Central memory CD8-positive, alpha-beta T cell (primary cell): ENCODE data around the gene RBM44.
A peak's percentile ranks its signal among the peaks of the same experiment; 100 is the strongest.
"Not testable (repeated sequence)": the region's sequence is repeated elsewhere in the genome, so short reads cannot be mapped to it uniquely, and the experiment has no call there.

Source experiments
- ATAC-seq: fragments of 150-1000 bp; cut with Tn5 transposase; replicated peaks from 2 replicates; pipeline ENCODE4 v1.10.0; 2022; ENCODE audit warnings: mild to moderate bottlenecking, moderate FRiP score, moderate number of reproducible peaks; ENCODE audit not compliant: poor library complexity, severe bottlenecking; ENCODE audit errors: extremely low read depth
- DNase-seq, 2 donors: peaks; one replicate each; pipeline ENCODE4 v3.0.0; 2021; ENCODE audit warnings: low spot score in 2 of 2
- H3K27ac Mint-ChIP-seq: one replicate; pipeline ENCODE4 v1.8.0; 2022; ENCODE audit warnings: low read depth, mild to moderate bottlenecking, moderate library complexity, mixed read lengths
- H3K27me3 Mint-ChIP-seq: one replicate; pipeline ENCODE4 v1.8.0; 2022; ENCODE audit warnings: mixed read lengths
- H3K36me3 Mint-ChIP-seq: one replicate; pipeline ENCODE4 v1.8.0; 2022; ENCODE audit warnings: mild to moderate bottlenecking, moderate library complexity, mixed read lengths; ENCODE audit not compliant: insufficient read depth
- H3K4me1 Mint-ChIP-seq: one replicate; pipeline ENCODE4 v1.8.0; 2022; ENCODE audit warnings: mixed read lengths
- H3K4me3 Mint-ChIP-seq: one replicate; pipeline ENCODE4 v1.8.0; 2022; ENCODE audit warnings: mild to moderate bottlenecking, moderate library complexity, mixed read lengths
- H3K9me3 Mint-ChIP-seq: one replicate; pipeline ENCODE4 v1.8.0; 2022; ENCODE audit warnings: mixed read lengths

Gene RBM44

DNA sequence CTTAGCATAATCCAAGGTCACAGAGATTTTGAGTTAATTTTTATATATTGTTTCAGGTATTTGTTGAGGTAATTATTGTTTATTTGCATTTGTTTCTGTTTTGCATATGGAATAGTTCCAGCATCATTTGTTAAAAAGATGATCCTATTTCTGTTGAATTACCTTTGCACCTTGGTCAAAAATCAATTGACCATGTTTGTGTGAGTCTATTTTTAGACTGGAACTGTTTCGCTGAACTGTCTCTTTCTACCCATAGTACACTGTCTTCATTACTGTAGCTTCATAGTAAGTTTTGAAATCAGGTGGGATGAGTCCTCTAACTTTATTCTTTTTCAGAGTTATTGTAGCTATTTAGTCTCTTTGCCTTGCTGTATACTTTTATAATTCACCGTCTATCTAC lies 31.9 kb downstream of the RBM44 start:
- H3K27ac Mint-ChIP-seq = no peak overlapping the region
- H3K27me3 Mint-ChIP-seq = no peaks in the 10 kb centered on the region
- H3K4me3 Mint-ChIP-seq = no peak overlapping the region
- DNase-seq (no peak), ATAC-seq (no peak)
- no peaks in the 10 kb centered on the region for H3K4me1 Mint-ChIP-seq
- H3K36me3 Mint-ChIP-seq = peaks cover 2% of the 10 kb centered on the region
- no peaks in the 10 kb centered on the region for H3K9me3 Mint-ChIP-seq

DNA sequence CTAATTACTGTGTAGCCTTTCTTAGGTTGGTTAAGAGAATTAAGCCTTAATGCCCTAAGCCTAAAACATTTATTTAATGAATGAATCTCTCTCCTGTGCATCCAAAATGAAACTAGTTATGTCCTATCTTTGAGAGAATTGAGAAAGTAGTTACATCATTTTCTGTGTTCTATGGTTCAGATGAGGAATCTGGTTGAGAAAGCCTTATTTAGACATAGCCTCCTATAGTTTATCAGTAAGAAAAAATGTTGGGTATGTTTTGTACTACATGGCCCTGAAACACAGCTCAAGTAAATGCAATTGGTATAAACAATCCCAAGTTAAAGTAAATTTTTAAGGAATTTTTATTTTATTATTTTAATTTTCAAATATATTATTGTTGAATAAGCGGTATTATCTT lies 35.0 kb downstream of the RBM44 start:
- H3K27me3 Mint-ChIP-seq = no peaks in the 10 kb centered on the region
- ATAC-seq = no peak
- H3K4me3 Mint-ChIP-seq = no peak overlapping the region
- no peak overlapping the region for H3K27ac Mint-ChIP-seq
- H3K36me3 Mint-ChIP-seq = peaks cover 4% of the 10 kb centered on the region
- H3K4me1 Mint-ChIP-seq = no peaks in the 10 kb centered on the region
- no peak for DNase-seq
- no peaks in the 10 kb centered on the region for H3K9me3 Mint-ChIP-seq

DNA sequence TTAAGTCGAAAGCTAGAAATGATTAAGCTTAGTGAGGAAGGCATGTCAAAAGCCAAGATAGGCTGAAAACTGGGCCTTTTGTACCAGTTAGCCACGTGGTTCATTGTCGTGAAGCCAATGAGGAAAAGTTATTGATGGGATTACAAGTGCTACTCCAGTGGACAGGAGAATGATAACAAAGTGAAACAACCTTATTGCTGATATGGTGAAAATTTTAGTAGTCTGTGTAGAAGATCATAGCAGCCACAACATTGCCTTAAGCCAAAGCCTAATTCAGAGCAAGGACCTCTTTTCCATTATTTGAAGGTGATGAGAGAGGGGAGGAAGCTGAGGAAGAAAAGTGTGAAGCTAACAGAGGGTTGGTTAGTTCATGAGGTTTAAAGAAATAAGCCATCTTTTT lies 36.8 kb downstream of the RBM44 start:
- Mint-ChIP-seq H3K27ac (no peak overlapping the region), H3K9me3 (no peaks in the 10 kb centered on the region), H3K4me1 (no peaks in the 10 kb centered on the region), H3K27me3 (no peaks in the 10 kb centered on the region), H3K4me3 (no peak overlapping the region), H3K36me3 (peaks cover 4% of the 10 kb centered on the region)
- DNase-seq (no peak), ATAC-seq (no peak)

DNA sequence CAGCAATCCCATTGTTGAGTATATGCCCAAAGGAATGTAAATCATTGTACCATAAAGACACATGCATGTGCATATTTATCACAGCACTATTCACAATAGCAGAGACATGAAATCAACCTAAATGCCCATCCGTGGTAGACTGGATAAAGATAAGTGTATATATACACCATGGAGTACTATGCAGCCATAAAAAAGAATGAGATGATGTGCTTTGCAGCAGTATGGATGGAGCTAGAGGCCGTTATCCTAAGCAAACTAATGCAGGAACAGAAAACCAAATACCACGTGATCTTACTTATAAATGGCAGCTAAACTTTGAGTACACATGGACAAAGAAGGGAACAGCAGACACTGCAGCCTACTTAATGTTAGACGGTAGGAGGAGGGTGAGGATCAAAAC lies 42.5 kb downstream of the RBM44 start:
- ATAC-seq = no peak
- no peaks in the 10 kb centered on the region for H3K9me3 Mint-ChIP-seq
- H3K36me3 Mint-ChIP-seq = peaks cover 4% of the 10 kb centered on the region
- H3K4me3 Mint-ChIP-seq = no peak overlapping the region
- H3K4me1 Mint-ChIP-seq = no peaks in the 10 kb centered on the region
- DNase-seq = no peak
- H3K27me3 Mint-ChIP-seq = no peaks in the 10 kb centered on the region
- no peak overlapping the region for H3K27ac Mint-ChIP-seq

DNA sequence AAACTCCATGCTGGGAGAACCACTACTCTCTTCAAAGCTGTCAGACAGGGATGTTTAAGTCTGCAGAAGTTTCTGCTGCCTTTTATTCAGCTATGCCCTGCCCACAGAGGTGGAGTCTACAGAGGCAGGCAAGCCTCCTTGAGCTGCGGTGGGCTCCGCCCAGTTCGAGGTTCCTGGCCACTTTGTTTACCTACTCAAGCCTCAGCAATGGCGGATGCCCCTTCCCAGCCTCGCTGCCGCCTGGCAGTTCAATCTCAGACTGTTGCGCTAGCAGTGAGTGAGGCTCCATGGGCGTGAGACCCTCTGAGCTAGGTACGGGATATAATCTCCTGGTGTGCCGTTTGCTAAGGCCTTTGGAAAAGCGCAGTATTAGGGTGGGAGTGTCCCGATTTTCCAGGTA lies 50.4 kb downstream of the RBM44 start:
- not testable (repeated sequence) for DNase-seq, H3K36me3 Mint-ChIP-seq, H3K9me3 Mint-ChIP-seq

DNA sequence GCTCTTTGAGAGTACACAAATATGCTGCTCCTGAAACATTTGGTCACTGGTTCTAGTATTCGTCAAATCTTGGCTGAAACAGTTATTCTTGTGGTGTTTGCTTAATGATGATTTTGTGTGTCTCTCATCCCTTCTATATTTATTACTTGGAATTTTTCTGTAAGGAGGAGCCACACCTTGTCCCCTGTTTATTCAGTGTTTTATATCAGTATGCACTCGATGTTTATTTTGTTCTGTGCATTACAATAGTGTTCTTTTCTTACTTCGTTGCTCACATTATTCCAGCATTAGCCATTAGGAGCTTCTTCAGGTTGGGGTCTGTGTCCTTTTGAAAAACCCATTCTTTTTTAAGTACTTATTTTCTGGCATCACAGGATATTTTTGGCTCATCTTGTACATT lies 55.7 kb downstream of the RBM44 start:
- no peaks in the 10 kb centered on the region for H3K9me3 Mint-ChIP-seq
- H3K27ac Mint-ChIP-seq = no peak overlapping the region
- no peak for ATAC-seq
- H3K4me3 Mint-ChIP-seq = no peak overlapping the region
- H3K4me1 Mint-ChIP-seq = peaks cover 8% of the 10 kb centered on the region
- no peaks in the 10 kb centered on the region for H3K36me3 Mint-ChIP-seq
- no peak for DNase-seq
- peaks cover 17% of the 10 kb centered on the region for H3K27me3 Mint-ChIP-seq

More for the DNA sequence above, 50.4 kb downstream of the RBM44 start:
- H3K27ac Mint-ChIP-seq, ATAC-seq, H3K27me3 Mint-ChIP-seq, H3K4me1 Mint-ChIP-seq, H3K4me3 Mint-ChIP-seq: not testable (repeated sequence)

DNA sequence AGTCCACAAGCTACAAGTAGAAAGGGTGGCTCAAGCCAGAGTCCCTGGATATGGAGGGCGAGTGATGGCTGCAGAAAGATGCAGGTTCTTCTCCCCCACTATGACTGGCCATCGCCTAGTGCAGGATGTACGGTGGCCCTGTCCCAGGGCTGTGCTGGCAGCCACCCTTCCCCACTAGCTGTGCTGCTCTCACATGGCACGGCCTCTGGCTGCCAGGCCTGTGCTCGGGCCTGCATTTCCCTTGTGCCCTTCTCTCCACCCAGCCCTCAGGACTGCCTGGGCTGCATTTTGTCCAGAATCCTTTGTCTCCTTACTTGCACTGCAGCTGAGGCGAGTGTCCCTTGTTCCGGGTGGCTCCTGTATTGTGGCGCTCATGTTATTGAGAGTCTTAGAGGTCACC lies 59.2 kb downstream of the RBM44 start:
- Mint-ChIP-seq H3K4me3 (no peak overlapping the region), H3K9me3 (no peaks in the 10 kb centered on the region)
- no peak for ATAC-seq

DNA sequence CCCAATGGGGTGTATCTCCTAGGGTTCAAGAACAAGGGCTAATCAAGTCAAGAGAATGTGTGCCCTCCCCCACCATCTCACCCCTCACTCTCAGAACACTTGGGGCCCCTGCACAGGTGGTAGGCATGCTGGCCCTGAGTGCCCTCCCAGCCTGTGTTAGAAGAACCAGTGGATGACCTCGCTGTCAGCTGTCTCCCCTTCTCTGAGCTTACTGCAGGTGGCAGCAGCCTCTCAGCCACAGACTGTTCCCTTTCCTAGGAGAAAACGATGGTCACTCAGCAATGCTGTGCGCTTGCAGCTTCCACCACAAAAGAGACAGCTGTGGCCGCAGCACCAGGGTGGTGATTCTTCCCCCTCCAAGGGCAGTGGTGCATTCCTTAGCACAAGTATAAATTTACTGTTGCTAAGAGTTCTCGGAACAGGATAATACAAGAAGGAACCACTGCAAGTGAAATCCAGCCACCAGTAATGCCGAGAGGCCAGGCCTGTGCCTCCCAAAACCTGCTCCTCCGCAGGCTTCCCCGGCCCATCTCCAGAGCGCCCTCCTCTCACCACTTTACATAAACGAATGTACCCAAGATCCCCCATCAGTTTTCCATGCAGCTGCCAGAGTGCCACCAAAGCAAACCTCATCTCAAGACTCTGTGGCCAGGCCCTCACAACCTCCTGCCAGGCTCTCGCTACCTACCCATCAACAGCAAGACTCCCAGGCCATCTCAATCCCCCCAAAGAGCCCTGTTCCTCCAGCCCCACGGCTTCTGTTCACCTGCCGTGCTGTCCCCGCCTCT lies 59.9 kb downstream of the RBM44 start:
- no peaks in the 10 kb centered on the region for H3K9me3 Mint-ChIP-seq
- H3K27ac Mint-ChIP-seq = no peak overlapping the region
- no peak for DNase-seq
- peaks cover 52% of the 10 kb centered on the region for H3K27me3 Mint-ChIP-seq
- peaks cover 8% of the 10 kb centered on the region for H3K4me1 Mint-ChIP-seq
- H3K36me3 Mint-ChIP-seq = peaks cover 2% of the 10 kb centered on the region
- no peak for ATAC-seq
- peak overlapping the region; percentile 37 for H3K4me3 Mint-ChIP-seq

More for the DNA sequence above, 59.2 kb downstream of the RBM44 start:
- peaks cover 2% of the 10 kb centered on the region for H3K36me3 Mint-ChIP-seq
- H3K4me1 Mint-ChIP-seq = peaks cover 8% of the 10 kb centered on the region
- no peak overlapping the region for H3K27ac Mint-ChIP-seq
- peaks cover 49% of the 10 kb centered on the region for H3K27me3 Mint-ChIP-seq
- DNase-seq = no peak

DNA sequence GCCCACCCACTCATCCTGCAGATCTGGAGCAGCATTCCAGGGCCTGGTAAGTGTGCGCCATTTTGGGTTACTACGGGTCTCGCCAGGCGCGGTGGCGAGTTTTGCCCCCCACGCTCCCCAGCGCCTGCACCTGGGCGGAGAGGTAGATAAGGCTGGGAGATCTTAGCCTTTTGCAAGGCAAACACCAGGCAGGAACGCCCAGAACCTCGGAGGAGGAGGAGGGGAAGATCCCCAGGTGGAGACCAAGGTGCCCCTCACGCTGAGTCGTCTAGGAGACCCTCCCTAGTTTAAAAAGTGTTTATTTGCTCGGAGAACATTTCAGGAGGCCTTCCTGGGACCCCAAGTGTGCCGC lies 60.5 kb downstream of the RBM44 start:
- Mint-ChIP-seq H3K4me3 (peak overlapping the region; percentile 37), H3K27ac (no peak overlapping the region), H3K9me3 (no peaks in the 10 kb centered on the region), H3K4me1 (peaks cover 8% of the 10 kb centered on the region), H3K36me3 (peaks cover 2% of the 10 kb centered on the region), H3K27me3 (peaks cover 54% of the 10 kb centered on the region)
- DNase-seq (no peak), ATAC-seq (no peak)

DNA sequence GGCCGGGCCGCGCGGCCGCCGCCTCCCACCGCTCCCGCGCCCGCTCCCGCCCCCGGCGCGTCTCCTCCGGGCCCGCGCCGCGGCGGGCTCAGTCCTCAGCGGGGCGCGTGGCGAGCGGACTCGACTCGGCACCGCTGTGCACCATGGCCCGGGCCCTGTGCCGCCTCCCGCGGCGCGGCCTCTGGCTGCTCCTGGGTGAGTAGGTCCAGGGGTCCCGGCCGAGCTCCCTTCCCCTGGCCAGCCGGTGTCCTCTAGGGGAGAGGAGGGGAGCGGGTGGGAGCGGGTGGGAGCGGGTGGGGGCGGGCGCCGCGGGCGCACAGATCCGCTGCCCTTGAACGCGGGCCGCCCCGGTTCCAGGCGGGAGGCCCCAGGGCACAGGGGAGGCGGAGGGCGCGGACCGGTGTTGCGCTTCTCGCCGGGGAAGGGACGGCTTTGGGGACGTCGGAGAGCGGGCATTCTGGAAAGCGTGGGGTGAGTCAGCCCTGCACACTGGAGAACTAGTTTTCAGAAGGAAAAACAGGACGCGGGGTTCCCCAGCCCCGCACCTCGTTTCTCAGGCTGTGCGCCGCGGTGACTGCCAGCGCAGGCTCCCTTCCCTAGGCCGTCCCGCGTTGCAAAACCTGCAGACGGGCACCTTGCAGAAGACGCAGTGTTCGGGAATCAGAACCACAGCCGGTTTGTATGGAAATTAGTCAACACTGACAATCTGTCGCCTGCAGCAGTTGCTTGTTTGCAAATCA lies 61.1 kb downstream of the RBM44 start, which contains the start of gene RAMP1:
Gene RAMP1 (plus strand): TSS at position 91 of the 740 bp plus-strand sequence. CDS start 53 bp downstream, at position 144.
- DNase-seq (no peak), ATAC-seq (no peak)
- Mint-ChIP-seq H3K4me1 (peaks cover 8% of the 10 kb centered on the region), H3K36me3 (peaks cover 3% of the 10 kb centered on the region), H3K27ac (no peak within 1 kb of the TSS), H3K9me3 (no peaks in the 10 kb centered on the region), H3K4me3 (peak within 1 kb of the TSS; percentile 37), H3K27me3 (peaks cover 60% of the 10 kb centered on the region)

DNA sequence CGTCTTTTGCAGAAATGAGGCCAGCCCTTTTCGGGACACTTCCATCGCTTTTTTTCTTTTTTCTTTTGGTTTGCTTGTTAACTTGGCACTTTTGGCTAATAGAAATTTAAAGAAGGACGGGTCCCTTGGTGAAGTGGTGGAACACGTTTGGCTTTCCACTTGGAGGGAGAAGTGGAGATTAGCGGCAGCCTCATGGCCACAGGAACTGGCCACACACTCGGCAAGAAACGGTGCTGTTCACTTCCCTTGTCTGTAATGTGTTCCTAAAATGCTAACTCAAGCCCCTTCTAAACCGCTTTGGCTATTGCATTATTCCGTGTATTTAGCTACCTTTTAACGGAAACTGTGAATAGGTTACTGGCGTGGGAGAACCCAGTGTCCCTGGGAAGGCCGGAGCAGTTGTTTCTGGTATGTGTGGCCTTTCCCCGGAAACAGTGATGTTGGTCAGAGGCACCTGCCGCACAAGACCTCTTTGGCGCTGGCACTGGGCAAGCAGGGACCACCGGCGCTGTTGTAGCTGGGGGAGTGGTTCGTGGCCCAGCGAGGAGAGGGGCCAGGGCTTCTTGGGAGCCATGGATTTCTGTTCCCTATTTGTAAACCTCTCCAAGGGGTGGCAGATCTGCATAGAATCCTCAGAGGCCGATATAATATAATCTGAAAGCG lies 61.8 kb downstream of the RBM44 start:
- DNase-seq (no peak), ATAC-seq (no peak)
- peaks cover 8% of the 10 kb centered on the region for H3K4me1 Mint-ChIP-seq
- H3K27ac Mint-ChIP-seq = no peak overlapping the region
- no peak overlapping the region for H3K4me3 Mint-ChIP-seq
- no peaks in the 10 kb centered on the region for H3K9me3 Mint-ChIP-seq
- H3K27me3 Mint-ChIP-seq = peaks cover 67% of the 10 kb centered on the region
- H3K36me3 Mint-ChIP-seq = peaks cover 3% of the 10 kb centered on the region

DNA sequence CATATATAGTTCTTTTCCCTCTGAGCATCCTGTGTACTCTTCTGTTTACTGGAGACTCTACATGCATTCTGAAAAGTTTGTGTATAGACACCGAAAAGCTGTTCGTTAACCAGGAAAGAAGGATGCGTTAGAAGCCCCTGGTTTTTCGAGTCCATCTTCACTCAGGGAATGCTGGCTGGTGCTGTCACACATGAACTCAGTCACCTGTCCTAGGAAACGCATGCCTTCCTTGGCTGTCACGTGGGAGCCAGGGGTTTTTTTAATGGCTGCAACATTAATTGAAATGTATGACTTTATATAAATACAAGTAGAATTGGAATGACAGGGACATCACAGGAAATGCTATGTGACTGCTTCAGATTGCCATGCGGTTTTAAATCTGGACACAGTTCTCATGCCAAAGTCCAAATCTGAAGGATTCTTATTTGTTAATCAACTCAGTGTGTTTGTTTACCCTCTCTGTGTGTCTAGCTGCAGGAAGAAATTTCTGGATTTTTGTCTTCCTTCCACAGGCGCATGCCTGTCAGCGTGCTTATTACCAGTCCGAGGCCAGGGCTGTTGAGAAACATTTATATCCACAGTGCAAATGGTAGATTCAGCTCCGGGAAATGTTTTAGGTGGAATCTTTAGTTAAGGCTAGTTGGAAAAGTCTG lies 63.4 kb downstream of the RBM44 start:
- Mint-ChIP-seq H3K36me3 (peaks cover 3% of the 10 kb centered on the region), H3K27me3 (peaks cover 75% of the 10 kb centered on the region), H3K4me1 (peaks cover 8% of the 10 kb centered on the region), H3K27ac (no peak overlapping the region), H3K4me3 (no peak overlapping the region), H3K9me3 (no peaks in the 10 kb centered on the region)
- no peak for DNase-seq
- no peak for ATAC-seq
